Spleen (tissue), 7 donors: ENCODE data around the gene KIF26B.

Experiments used
- POLR2A ChIP-seq, 3 donors: fragments of 450-650 bp; IDR thresholded peaks; one replicate each; pipeline ENCODE4 v1.5.1; 2017; ENCODE audit warnings: antibody characterized with exemption in 3 of 3, mild to moderate bottlenecking in 1 of 3
- POLR2AphosphoS5 ChIP-seq, 3 donors: sonication (generic); formaldehyde crosslinking; IDR thresholded peaks; one replicate each; pipeline ENCODE4 v1.5.1; 2017; ENCODE audit warnings: antibody characterized with exemption in 3 of 3
- TF ChIP-seq, protein P1 (sequence below), 11 experiments: fragments of 200-600 bp in 7 of 11; fragments of 450-650 bp in 4 of 11; sonication (generic) in 4 of 11; IDR thresholded peaks in 8 of 11; conservative IDR thresholded peaks in 3 of 11; 1 replicate in 7 of 11; 2 replicates in 4 of 11; pipeline versions ENCODE4 v1.4.0 to v1.8.0; 2016 to 2021; ENCODE audit warnings: antibody characterized with exemption in 11 of 11, inconsistent platforms in 4 of 11, mild to moderate bottlenecking in 1 of 11
- donor health status: DM: no; HTN: no; CAD: no; lungs with moderate emphysema.
- donor health status: DM: no; HTN: no; CAD: no.
- donor health status: DM: no; HTN: no; CAD: no.

DNA sequence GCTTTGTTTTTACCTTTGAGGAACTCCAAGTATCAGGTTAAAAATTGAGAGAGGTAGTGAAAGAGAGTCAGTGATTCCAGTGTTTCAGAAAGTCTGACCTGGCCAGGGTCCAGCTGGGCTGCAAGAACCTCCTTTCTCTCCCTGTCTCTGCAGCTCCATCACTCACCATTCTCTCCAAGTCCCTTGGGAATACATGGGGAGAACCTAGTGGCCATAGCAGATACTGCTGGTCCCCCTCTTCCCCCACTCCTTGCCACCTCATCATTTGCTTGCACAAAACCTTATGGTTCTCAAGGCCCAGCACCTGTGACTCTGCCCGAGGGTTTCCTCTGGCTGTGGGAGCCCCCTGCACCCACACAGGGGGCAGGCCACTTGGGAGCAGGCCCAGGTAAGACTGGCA, 279.5 kb downstream of the KIF26B start:
- no peak for TF ChIP-seq POLR2A (IDR thresholded peaks at IDR 0.05)
- TF ChIP-seq, protein P1, sequence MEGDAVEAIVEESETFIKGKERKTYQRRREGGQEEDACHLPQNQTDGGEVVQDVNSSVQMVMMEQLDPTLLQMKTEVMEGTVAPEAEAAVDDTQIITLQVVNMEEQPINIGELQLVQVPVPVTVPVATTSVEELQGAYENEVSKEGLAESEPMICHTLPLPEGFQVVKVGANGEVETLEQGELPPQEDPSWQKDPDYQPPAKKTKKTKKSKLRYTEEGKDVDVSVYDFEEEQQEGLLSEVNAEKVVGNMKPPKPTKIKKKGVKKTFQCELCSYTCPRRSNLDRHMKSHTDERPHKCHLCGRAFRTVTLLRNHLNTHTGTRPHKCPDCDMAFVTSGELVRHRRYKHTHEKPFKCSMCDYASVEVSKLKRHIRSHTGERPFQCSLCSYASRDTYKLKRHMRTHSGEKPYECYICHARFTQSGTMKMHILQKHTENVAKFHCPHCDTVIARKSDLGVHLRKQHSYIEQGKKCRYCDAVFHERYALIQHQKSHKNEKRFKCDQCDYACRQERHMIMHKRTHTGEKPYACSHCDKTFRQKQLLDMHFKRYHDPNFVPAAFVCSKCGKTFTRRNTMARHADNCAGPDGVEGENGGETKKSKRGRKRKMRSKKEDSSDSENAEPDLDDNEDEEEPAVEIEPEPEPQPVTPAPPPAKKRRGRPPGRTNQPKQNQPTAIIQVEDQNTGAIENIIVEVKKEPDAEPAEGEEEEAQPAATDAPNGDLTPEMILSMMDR (IDR thresholded peaks at IDR 0.05 in 8 of 11, conservative IDR thresholded peaks at IDR 0.05 in 3 of 11), result no peak
- no peak for TF ChIP-seq POLR2AphosphoS5 (IDR thresholded peaks at IDR 0.05)
